Measurements from ENCODE around the gene FAM221A.

FAM221A gene

GRCh38 chr7:23658831-23659427 lies 21.1 kb upstream of the FAM221A start:
- no peak for DNase-seq
- in situ Hi-C loops (cut with HindIII; ENCODE audit: low pct_ligation_motif_present, low sequenced_read_pairs), result no loop called here
- Histone ChIP-seq H3K36me3 (replicated peaks) (no peaks in the 10 kb centered on the region), H3K27ac (no peak overlapping the region), H3K27me3 (replicated peaks) (no peaks in the 10 kb centered on the region), H3K4me3 (ENCODE audit: low read depth, low read length) (no peak overlapping the region)
- TF ChIP-seq CTCF (IDR thresholded peaks at IDR 0.05; ENCODE audit: low read depth, low read length, missing control alignments), result no peak

- Histone ChIP-seq H3K4me3 (ENCODE audit: low read depth, low read length) (no peak overlapping the region), H3K27me3 (replicated peaks) (no peaks in the 10 kb centered on the region), H3K36me3 (replicated peaks) (no peaks in the 10 kb centered on the region), H3K27ac (no peak overlapping the region)
- no peak for TF ChIP-seq CTCF (IDR thresholded peaks at IDR 0.05; ENCODE audit: low read depth, low read length, missing control alignments)
- DNase-seq, result no peak
- in situ Hi-C loops (cut with HindIII; ENCODE audit: low pct_ligation_motif_present, low sequenced_read_pairs), result no loop called here
Measured at GRCh38 chr7:23661385-23661784, 18.6 kb upstream of the FAM221A start.

- H3K4me3 ChIP-seq (ENCODE audit: low read depth, low read length), result no peak overlapping the region
- no peak overlapping the region for H3K27ac ChIP-seq
- no peak for DNase-seq
- H3K36me3 ChIP-seq (replicated peaks), result no peaks in the 10 kb centered on the region
- TF ChIP-seq CTCF (IDR thresholded peaks at IDR 0.05; ENCODE audit: low read depth, low read length, missing control alignments), result no peak
- in situ Hi-C loops (cut with HindIII; ENCODE audit: low pct_ligation_motif_present, low sequenced_read_pairs), result no loop called here
- no peaks in the 10 kb centered on the region for H3K27me3 ChIP-seq (replicated peaks)
Measured at GRCh38 chr7:23662124-23662983, 17.6 kb upstream of the FAM221A start.

- in situ Hi-C loops (cut with HindIII; ENCODE audit: low pct_ligation_motif_present, low sequenced_read_pairs), result no loop called here
- no peak for TF ChIP-seq CTCF (IDR thresholded peaks at IDR 0.05; ENCODE audit: low read depth, low read length, missing control alignments)
- no peaks in the 10 kb centered on the region for H3K36me3 ChIP-seq (replicated peaks)
- no peaks in the 10 kb centered on the region for H3K27me3 ChIP-seq (replicated peaks)
- H3K27ac ChIP-seq, result no peak overlapping the region
- no peak for DNase-seq
- no peak overlapping the region for H3K4me3 ChIP-seq (ENCODE audit: low read depth, low read length)
Measured at GRCh38 chr7:23662984-23663313, 17.1 kb upstream of the FAM221A start.

GRCh38 chr7:23664122-23664521 lies 15.9 kb upstream of the FAM221A start:
- Histone ChIP-seq H3K36me3 (replicated peaks) (no peaks in the 10 kb centered on the region), H3K27ac (no peak overlapping the region), H3K27me3 (replicated peaks) (no peaks in the 10 kb centered on the region), H3K4me3 (ENCODE audit: low read depth, low read length) (no peak overlapping the region)
- in situ Hi-C loops (cut with HindIII; ENCODE audit: low pct_ligation_motif_present, low sequenced_read_pairs), result no loop called here
- no peak for DNase-seq
- no peak for TF ChIP-seq CTCF (IDR thresholded peaks at IDR 0.05; ENCODE audit: low read depth, low read length, missing control alignments)

Data from brain microvascular endothelial cell (primary cell).